ENCODE measurements around the gene AGAP1. TPM values are rescaled to one million over a fixed set of nuclear protein-coding genes. Genes with fewer than 3 reads are reported as not detected.

AGAP1 gene
- total RNA-seq, 1 donor, result 18.5 TPM

DNA sequence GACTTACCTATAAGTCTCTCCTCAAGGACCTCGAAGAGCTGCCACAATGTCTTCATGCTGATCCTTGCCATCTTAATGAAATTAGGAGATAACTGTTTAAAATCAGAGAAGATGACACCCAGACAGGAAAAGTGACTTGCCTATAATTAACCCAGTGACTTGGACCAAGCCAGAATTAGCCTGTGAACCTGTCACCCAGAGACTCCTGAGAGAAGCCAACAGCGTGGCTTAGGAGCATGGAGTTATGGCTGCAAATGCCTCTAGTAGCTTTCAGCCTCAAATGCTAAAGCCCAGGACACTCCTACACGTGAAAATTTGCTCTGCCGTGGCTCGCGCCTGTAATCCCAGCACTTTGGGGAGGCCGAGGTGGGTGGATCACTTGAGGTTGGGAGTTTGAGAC lies 570.2 kb downstream of the AGAP1 start:
- Histone ChIP-seq H3K4me1 (ENCODE audit: insufficient read depth, low read length) (no peaks in the 10 kb centered on the region), H3K79me2 (ENCODE audit: insufficient read depth, low read length) (no peaks in the 10 kb centered on the region), H3K4me2 (ENCODE audit: insufficient read depth, low read length) (no peak overlapping the region), H4K20me1 (ENCODE audit: insufficient read depth, low read length) (no peaks in the 10 kb centered on the region), H2AFZ (ENCODE audit: low read length) (no peak overlapping the region), H3K9me3 (ENCODE audit: low read depth, low read length) (no peaks in the 10 kb centered on the region), H3K36me3 (ENCODE audit: insufficient read depth, low read length) (no peaks in the 10 kb centered on the region), H3K27me3 (ENCODE audit: insufficient read depth, low read length) (no peaks in the 10 kb centered on the region), H3K27ac (ENCODE audit: low read depth, low read length) (no peak overlapping the region), H3K4me3 (ENCODE audit: insufficient read depth, low read length) (no peak overlapping the region)
- DNase-seq (ENCODE audit: insufficient read length, low spot score, missing footprints), result no peak
- TF ChIP-seq, protein P1, sequence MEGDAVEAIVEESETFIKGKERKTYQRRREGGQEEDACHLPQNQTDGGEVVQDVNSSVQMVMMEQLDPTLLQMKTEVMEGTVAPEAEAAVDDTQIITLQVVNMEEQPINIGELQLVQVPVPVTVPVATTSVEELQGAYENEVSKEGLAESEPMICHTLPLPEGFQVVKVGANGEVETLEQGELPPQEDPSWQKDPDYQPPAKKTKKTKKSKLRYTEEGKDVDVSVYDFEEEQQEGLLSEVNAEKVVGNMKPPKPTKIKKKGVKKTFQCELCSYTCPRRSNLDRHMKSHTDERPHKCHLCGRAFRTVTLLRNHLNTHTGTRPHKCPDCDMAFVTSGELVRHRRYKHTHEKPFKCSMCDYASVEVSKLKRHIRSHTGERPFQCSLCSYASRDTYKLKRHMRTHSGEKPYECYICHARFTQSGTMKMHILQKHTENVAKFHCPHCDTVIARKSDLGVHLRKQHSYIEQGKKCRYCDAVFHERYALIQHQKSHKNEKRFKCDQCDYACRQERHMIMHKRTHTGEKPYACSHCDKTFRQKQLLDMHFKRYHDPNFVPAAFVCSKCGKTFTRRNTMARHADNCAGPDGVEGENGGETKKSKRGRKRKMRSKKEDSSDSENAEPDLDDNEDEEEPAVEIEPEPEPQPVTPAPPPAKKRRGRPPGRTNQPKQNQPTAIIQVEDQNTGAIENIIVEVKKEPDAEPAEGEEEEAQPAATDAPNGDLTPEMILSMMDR (IDR thresholded peaks at IDR 0.05; ENCODE audit: extremely low read depth, low read depth, low read length), result no peak

DNA sequence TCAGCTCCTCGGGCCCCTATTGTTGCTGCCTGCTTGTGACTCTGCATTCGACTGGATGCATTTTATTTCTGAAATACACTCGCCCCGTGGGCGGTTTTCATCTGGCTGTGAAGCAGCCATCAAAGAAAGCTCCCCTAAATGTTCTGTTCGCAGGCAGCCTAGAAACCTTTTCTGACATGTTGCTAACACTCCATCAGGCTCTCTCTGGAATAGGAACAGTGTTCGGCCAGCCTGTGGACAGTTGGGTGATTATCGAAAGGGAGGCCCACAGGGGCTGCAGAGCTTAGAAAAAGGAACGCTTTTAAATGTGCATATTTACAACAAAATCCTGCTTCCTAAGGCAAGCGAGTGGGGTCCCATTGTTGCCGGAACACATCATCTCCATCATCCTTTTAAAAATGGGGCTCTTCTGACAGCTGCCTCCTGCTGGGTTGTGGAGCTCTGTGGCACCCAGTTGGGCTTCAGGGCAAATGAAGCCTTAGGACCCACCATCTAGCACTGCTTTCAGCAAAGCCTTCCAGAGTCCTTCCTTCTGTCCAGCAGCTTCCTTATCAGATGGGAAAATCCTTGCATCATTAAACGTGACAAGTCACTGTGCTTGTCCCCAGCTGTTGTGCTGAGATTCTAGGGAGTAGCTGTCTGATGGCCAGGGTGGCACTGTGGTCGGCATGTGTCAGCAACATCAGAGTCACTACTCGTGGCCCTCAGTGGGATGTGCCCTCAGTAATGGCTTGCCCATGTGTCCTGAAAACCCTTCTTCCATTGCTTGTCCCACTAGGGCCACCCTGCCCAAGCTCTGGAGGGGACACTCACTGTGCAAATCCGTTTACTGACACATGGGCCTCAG lies 571.7 kb downstream of the AGAP1 start:
- Histone ChIP-seq H3K27me3 (ENCODE audit: insufficient read depth, low read length) (no peaks in the 10 kb centered on the region), H3K36me3 (ENCODE audit: insufficient read depth, low read length) (no peaks in the 10 kb centered on the region), H3K4me3 (ENCODE audit: insufficient read depth, low read length) (no peak overlapping the region), H3K4me2 (ENCODE audit: insufficient read depth, low read length) (no peak overlapping the region), H2AFZ (ENCODE audit: low read length) (no peak overlapping the region), H3K79me2 (ENCODE audit: insufficient read depth, low read length) (no peaks in the 10 kb centered on the region), H3K27ac (ENCODE audit: low read depth, low read length) (no peak overlapping the region), H3K9me3 (ENCODE audit: low read depth, low read length) (no peaks in the 10 kb centered on the region), H3K4me1 (ENCODE audit: insufficient read depth, low read length) (no peaks in the 10 kb centered on the region), H4K20me1 (ENCODE audit: insufficient read depth, low read length) (no peaks in the 10 kb centered on the region)
- TF ChIP-seq, protein P1 (IDR thresholded peaks at IDR 0.05; ENCODE audit: extremely low read depth, low read depth, low read length), result no peak
- no peak for DNase-seq (ENCODE audit: insufficient read length, low spot score, missing footprints)

DNA sequence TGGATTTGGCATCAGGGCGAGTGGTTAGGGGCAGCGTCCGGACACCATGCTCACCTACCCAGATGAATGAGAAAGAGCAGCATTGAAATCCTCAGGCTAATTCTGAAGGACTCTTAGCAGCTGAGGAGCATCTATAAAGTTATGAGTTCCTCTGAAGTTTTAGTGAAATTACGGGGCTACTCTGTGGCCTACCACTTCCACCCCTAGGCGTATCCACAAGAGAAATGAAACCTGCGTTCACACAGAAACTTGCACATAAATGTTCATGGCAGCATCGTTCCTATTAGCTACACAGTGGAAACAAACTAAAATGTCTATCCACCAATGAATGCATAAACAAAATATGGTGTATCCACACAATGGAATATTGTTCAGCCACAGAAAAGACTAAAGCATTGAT lies 576.4 kb downstream of the AGAP1 start:
- H2AFZ ChIP-seq (ENCODE audit: low read length), result no peak overlapping the region
- no peaks in the 10 kb centered on the region for H3K9me3 ChIP-seq (ENCODE audit: low read depth, low read length)
- H3K36me3 ChIP-seq (ENCODE audit: insufficient read depth, low read length), result no peaks in the 10 kb centered on the region
- DNase-seq (ENCODE audit: insufficient read length, low spot score, missing footprints), result no peak
- H3K79me2 ChIP-seq (ENCODE audit: insufficient read depth, low read length), result no peaks in the 10 kb centered on the region
- TF ChIP-seq, protein P1 (IDR thresholded peaks at IDR 0.05; ENCODE audit: extremely low read depth, low read depth, low read length), result no peak
- no peaks in the 10 kb centered on the region for H3K27me3 ChIP-seq (ENCODE audit: insufficient read depth, low read length)
- no peak overlapping the region for H3K27ac ChIP-seq (ENCODE audit: low read depth, low read length)
- no peak overlapping the region for H3K4me2 ChIP-seq (ENCODE audit: insufficient read depth, low read length)
- no peaks in the 10 kb centered on the region for H3K4me1 ChIP-seq (ENCODE audit: insufficient read depth, low read length)
- H3K4me3 ChIP-seq (ENCODE audit: insufficient read depth, low read length), result no peak overlapping the region
- H4K20me1 ChIP-seq (ENCODE audit: insufficient read depth, low read length), result no peaks in the 10 kb centered on the region

DNA sequence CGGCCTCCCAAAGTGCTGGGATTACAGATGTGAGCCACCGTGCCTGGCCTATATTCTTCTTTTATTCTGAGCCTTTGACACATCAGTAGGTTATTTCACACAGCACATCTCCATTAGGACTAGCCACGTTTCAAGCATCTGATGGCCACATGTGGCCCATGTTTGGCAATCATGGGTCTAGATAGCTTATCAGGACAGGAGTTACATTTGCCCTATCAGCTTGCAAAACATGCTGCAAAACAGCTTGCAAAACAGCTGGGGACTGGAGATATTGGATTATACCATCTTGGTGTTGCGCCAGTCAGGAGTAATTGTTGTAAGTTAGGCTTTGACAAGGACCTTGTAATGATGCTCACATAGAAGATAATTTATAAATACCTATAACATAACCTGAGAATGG lies 579.4 kb downstream of the AGAP1 start:
- Histone ChIP-seq H3K4me2 (ENCODE audit: insufficient read depth, low read length) (no peak overlapping the region), H2AFZ (ENCODE audit: low read length) (no peak overlapping the region), H3K9me3 (ENCODE audit: low read depth, low read length) (no peaks in the 10 kb centered on the region), H3K36me3 (ENCODE audit: insufficient read depth, low read length) (no peaks in the 10 kb centered on the region), H3K27ac (ENCODE audit: low read depth, low read length) (no peak overlapping the region), H3K4me3 (ENCODE audit: insufficient read depth, low read length) (no peak overlapping the region), H3K4me1 (ENCODE audit: insufficient read depth, low read length) (no peaks in the 10 kb centered on the region), H3K27me3 (ENCODE audit: insufficient read depth, low read length) (no peaks in the 10 kb centered on the region), H3K79me2 (ENCODE audit: insufficient read depth, low read length) (no peaks in the 10 kb centered on the region), H4K20me1 (ENCODE audit: insufficient read depth, low read length) (peaks cover 2% of the 10 kb centered on the region)
- DNase-seq (ENCODE audit: insufficient read length, low spot score, missing footprints), result no peak
- TF ChIP-seq, protein P1 (IDR thresholded peaks at IDR 0.05; ENCODE audit: extremely low read depth, low read depth, low read length), result no peak
